Inflammatory macrophage treated with lipopolysaccharide for 1 hour (primary cell): ENCODE data around the gene TRIM60.
"Not testable (repeated sequence)": the region's sequence is repeated elsewhere in the genome, so short reads cannot be mapped to it uniquely, and the experiment has no call there.

Source experiments
- DNase-seq, 2 donors: peaks; one replicate each; pipeline ENCODE4 v3.0.0-alpha.2; 2020 to 2022

TRIM60 gene

DNA sequence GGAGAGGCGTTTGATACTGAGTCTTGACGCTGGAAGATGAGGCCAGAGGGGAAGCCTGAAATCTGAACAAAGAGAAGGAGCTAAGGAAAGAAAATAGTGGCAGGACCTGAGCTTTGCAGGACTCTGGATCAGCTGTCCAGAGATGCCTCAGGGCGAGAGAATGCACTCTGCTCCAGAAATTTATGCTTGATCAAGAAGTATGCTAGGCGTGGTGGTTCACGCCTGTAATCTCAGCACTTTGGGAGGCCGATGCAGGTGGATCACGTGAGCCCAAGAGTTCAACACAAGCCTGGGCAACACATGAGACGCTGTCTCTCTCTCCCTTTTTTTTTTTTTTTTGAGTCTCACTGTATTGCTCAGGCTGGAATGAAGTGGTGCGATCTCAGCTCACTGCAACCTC is 23.8 kb downstream of the TRIM60 start:
- DNase-seq = no peak

DNA sequence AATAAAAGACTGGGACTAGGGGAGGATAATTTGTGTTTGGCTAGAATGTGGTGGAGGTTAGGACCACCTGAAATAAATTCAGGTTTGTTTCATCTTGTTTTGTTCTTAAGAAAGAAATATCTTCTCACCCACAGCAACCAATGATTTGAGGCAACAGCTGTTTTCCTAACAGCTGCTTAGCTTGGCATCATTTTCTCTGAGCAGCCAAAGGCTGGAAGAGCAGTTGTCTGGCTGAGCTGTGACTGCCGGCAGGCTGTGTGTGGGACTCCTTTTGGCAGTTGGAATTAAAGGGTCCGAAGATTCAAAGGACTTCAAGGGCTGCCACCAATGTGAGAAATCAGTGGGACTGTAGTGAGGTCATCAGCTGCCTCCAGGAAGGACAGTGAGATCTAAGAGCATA is 26.9 kb downstream of the TRIM60 start:
- no peak for DNase-seq

DNA sequence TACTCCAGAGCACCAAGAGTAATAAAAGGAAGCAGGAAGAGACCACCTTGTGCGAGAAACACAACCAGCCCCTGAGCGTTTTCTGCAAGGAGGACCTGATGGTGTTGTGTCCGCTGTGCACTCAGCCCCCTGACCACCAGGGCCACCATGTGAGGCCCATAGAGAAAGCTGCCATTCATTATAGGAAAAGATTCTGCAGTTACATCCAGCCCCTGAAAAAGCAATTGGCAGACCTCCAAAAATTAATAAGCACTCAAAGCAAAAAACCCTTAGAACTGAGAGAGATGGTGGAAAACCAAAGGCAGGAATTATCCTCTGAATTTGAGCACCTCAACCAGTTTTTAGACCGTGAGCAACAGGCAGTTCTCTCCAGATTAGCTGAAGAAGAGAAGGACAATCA is 27.6 kb downstream of the TRIM60 start:
- DNase-seq = no peak

DNA sequence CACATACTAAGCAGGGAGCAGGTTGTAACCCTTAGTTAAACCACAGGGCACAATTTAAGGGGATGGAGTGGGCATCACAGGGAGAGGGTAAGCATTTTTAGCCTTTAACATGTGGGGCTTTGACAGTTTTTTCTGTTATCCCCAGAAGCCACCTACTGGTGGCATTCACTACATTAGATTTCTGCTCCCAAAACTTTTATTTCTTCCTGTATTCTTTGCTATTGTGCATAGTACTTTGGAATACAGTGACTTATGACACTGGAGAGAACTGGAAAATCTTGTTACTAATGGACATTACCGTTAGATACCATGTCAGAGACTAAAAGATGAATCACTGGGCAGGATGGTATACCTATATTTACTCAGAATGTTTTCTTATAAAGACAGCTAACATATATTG is 29.1 kb downstream of the TRIM60 start:
- no peak for DNase-seq

DNA sequence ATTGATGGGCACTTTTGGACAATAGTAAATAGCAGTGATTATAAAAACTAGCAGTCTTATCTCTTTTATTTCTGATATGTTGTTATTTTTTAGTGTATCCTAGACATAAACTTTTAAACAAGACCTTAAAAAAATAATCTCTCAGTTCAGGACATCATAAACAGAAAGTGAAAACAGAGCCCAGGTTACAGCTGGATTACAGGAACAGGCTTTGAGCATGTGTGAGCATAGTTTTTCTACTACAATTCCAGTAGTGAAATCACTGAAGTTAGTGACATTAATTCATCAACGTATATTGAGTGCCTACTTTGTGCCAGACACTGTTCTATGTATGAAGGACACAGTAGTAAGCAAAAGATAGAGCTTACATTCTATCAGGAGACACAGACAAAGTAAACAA is 38.8 kb downstream of the TRIM60 start:
- DNase-seq = no peak

DNA sequence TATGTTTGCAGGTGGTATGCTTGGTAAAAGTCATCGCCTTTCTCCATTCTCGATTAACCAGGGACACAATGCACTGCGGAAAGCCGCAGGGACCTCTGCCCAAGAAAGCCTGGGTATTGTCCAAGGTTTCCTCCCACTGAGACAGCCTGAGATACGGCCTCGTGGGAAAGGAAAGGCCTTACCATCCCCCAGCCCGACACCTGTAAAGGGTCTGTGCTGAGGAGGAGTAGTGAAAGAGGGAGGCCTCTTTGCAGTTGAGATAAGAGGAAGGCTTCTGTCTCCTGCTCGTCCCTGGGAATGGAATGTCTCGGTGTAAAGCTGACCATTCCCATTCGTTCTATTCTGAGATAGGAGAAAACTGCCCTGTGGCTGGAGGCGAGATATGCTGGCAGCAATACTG is 41.5 kb downstream of the TRIM60 start:
- DNase-seq = not testable (repeated sequence)

DNA sequence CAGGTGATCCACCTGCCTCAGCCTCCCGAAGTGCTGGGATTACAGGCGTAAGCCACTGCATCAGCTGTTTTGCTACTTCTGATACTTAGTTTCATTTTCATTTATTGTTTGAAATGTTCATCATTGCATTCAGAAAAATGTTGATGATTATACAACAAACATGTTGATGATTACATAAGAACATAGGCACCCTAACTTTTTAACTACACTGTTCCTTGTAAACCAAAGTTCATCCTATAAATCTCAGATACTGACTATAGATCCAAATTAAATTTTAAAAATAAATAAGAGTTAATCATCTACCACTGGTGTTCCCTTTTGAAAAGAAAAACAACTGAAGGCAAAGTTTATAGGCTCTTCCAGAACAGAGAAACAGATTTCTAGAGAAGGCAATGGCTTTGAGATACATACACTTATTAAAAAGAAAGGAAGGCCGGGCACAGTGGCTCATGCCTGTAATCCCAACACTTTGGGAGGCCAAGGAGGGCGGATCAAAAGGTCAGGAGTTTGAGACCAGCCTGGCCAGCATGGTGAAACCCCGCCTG is 45.3 kb downstream of the TRIM60 start:
- no peak for DNase-seq

DNA sequence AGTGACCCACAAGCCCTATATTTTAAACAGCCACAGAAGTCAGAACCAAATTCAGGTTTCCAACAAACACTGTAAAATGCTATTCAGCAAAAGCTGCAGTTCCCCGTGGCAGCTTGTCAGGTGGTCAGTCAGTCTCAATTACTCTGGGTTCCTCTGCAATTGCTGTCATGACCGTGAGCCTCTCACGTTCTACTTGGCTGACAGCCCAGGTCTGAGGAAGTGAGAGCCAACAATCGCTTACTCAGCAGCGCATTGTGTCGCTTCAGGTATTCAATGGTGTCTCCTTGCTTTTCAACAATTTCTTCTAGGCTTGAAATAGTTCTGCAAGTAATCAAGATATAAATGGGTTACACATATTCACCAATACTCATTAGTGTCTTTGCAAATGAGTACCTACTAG is 47.7 kb downstream of the TRIM60 start:
- no peak for DNase-seq

DNA sequence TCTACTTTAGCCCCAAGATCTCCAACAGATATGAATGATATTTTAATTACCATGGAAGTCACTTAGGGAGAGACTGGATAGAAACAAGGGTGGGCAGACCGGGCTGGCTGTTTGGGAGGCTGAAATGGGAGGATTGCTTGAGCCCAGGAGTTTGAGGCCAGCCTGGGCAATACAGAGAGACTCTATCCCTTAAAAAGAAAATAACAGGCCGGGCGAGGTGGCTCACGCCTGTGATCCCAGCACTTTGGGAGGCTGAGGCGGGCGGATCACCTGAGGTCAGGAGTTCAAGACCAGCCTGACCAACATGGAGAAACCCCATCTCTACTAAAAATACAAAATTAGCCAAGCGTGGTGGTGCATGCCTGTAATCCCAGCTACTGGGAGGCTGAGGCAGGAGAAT is 53.0 kb downstream of the TRIM60 start:
- not testable (repeated sequence) for DNase-seq

DNA sequence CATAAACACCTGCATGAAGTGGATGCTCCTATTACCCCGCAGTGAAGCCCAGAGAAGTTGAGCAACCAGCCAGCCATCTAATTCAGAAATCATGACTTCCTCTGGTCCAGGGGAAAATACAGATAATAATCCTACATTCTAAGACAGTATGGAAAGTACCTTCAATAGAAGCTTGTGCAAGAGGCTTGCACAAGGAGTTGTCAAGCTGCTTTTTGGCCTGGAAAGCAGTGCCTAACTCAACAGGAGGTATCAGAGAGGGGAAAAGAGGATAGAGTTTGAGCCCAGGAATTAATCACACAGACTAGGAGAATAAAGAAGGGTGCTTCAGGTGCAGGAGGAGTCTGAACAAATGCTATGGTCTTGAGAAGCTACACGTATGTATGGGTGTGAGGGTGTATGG is 54.1 kb downstream of the TRIM60 start:
- peak; percentile 20 to 62 for DNase-seq

DNA sequence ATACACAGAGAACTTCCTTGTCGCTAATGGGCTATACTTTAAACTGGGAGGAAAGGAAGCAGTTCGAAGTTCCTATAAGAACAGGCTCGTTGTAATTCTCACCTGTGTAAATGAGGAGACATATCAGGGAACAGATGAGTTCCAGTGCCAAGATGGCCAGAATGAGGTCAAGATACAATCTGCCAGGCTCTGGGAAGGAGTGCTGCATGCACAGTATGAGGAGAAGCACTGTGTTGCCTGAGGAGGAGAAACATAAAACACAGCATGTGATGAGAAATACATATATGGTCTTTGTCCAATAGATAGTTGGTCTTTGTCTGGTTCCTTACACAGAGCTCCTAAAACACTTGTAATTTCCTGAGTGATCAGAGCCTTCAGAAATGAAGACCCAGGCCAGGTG is 56.6 kb downstream of the TRIM60 start:
- DNase-seq = no peak
